Fibroblast of lung (primary cell): ENCODE measurements around the gene PRLR. TPM values are rescaled to one million over a fixed set of nuclear protein-coding genes. Genes with fewer than 3 reads are reported as not detected.

Experiments used
- DNase-seq, 2 donors: peaks; one replicate each; pipeline versions ENCODE4 v3.0.0 to v3.0.0-alpha.2; 2010; ENCODE audit warnings: low read depth in 2 of 2
- H2AFZ ChIP-seq: 2 replicates; pipeline ENCODE4 v1.5.1; 2012; ENCODE audit warnings: low read length, control low read depth, inconsistent platforms
- H3K27ac ChIP-seq: 2 replicates; pipeline ENCODE4 v1.5.1; 2011; ENCODE audit warnings: low read length, control low read depth; ENCODE audit not compliant: insufficient read depth
- H3K27me3 ChIP-seq: 2 replicates; pipeline ENCODE4 v1.5.1; 2011; ENCODE audit warnings: mild to moderate bottlenecking, low read length; ENCODE audit not compliant: control insufficient read depth, insufficient read depth
- H3K36me3 ChIP-seq: 2 replicates; pipeline ENCODE4 v1.5.1; 2011; ENCODE audit warnings: low read length; ENCODE audit not compliant: control insufficient read depth, insufficient read depth
- H3K4me1 ChIP-seq: 2 replicates; pipeline ENCODE4 v1.5.1; 2011; ENCODE audit warnings: low read length; ENCODE audit not compliant: control insufficient read depth, insufficient read depth; ENCODE audit errors: extremely low read depth
- H3K4me2 ChIP-seq: 2 replicates; pipeline ENCODE4 v1.5.1; 2011; ENCODE audit warnings: low read length, control low read depth; ENCODE audit not compliant: insufficient read depth; ENCODE audit errors: extremely low read depth
- H3K4me3 ChIP-seq, 4 experiments: fragments of 200-600 bp in 1 of 4; sonication (generic) in 1 of 4; replicated peaks in 1 of 4; 2 replicates each; pipeline ENCODE4 v1.5.1; 2011 to 2016; ENCODE audit warnings: low read length in 4 of 4, low read depth in 3 of 4, mild to moderate bottlenecking in 3 of 4, control low read depth in 2 of 4, inconsistent platforms in 1 of 4, mixed read lengths in 1 of 4; ENCODE audit not compliant: insufficient read depth in 1 of 4; ENCODE audit errors: control extremely low read depth in 1 of 4
- H3K79me2 ChIP-seq: 2 replicates; pipeline ENCODE4 v1.5.1; 2012; ENCODE audit warnings: mild to moderate bottlenecking, low read length, inconsistent platforms; ENCODE audit not compliant: control insufficient read depth, insufficient read depth
- H3K9ac ChIP-seq: 2 replicates; pipeline ENCODE4 v1.5.1; 2011; ENCODE audit warnings: mild to moderate bottlenecking, low read length, control low read depth; ENCODE audit not compliant: insufficient read depth
- H3K9me3 ChIP-seq: 2 replicates; pipeline ENCODE4 v1.5.1; 2012; ENCODE audit warnings: low read depth, low read length; ENCODE audit not compliant: control insufficient read depth, insufficient read depth
- H4K20me1 ChIP-seq: 2 replicates; pipeline ENCODE4 v1.5.1; 2011; ENCODE audit warnings: low read length; ENCODE audit not compliant: control insufficient read depth, insufficient read depth; ENCODE audit errors: extremely low read depth
- EZH2 ChIP-seq: IDR thresholded peaks from 2 replicates; pipeline ENCODE4 v1.5.1; 2012; ENCODE audit warnings: low read length, control low read depth, mild to moderate bottlenecking; ENCODE audit errors: missing control alignments
- polyA plus RNA-seq, 2 donors: library from polyadenylated mRNA; depleted of rRNA in 1 of 2; stranded (reverse) in 1 of 2; unstranded in 1 of 2; fragments of >200 nt; gene quantifications; 2 replicates each; pipeline ENCODE4 v1.2.1, GENCODE V29; 2011 to 2012; ENCODE audit warnings: missing spikeins in 1 of 2
- total RNA-seq: library from RNA; depleted of rRNA; stranded (reverse); fragments of >200 nt; gene quantifications from 2 replicates; pipeline ENCODE4 v1.2.1, GENCODE V29; 2014
- TF ChIP-seq, protein P1 (sequence below), 2 donors: IDR thresholded peaks in 1 of 2; conservative IDR thresholded peaks in 1 of 2; 1 replicate in 1 of 2; 2 replicates in 1 of 2; pipeline ENCODE4 v1.5.1; 2011 to 2012; ENCODE audit warnings: low read length in 2 of 2, control low read depth in 1 of 2, inconsistent platforms in 1 of 2, low read depth in 1 of 2, mild to moderate bottlenecking in 1 of 2

The PRLR gene
- total and polyA plus RNA-seq, 2 donors (not counting 1 experiment from before 2014, with no cell fraction given): 0.33 to 0.41 TPM

DNA sequence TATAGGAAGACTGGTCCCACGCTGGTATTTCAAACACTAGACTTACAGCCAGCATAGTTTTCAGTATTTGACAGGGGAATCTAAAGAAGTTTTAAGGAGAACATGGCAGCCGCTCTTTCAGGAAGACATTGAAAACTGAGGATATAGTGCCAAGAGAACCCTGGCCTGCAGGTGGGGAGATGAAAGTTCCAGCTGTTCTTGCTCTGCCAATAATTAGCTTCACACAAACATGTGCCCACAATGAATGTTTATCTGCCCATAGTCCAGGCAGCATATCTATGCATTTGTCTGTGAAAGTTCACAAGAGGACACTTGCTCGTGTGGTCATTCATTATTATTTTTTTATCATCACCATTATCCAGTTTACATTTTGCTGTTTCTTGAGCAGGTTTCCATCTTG lies 134.9 kb downstream of the PRLR start:
- Histone ChIP-seq H3K27ac (no peak overlapping the region), H3K36me3 (no peaks in the 10 kb centered on the region), H3K27me3 (no peaks in the 10 kb centered on the region), H3K4me2 (no peak overlapping the region), H2AFZ (no peak overlapping the region), H3K9me3 (no peaks in the 10 kb centered on the region), H3K4me1 (no peaks in the 10 kb centered on the region), H3K79me2 (no peaks in the 10 kb centered on the region), H3K9ac (no peak overlapping the region), H4K20me1 (no peaks in the 10 kb centered on the region), H3K4me3 (no peak overlapping the region)
- no peak for DNase-seq
- TF ChIP-seq, protein P1, sequence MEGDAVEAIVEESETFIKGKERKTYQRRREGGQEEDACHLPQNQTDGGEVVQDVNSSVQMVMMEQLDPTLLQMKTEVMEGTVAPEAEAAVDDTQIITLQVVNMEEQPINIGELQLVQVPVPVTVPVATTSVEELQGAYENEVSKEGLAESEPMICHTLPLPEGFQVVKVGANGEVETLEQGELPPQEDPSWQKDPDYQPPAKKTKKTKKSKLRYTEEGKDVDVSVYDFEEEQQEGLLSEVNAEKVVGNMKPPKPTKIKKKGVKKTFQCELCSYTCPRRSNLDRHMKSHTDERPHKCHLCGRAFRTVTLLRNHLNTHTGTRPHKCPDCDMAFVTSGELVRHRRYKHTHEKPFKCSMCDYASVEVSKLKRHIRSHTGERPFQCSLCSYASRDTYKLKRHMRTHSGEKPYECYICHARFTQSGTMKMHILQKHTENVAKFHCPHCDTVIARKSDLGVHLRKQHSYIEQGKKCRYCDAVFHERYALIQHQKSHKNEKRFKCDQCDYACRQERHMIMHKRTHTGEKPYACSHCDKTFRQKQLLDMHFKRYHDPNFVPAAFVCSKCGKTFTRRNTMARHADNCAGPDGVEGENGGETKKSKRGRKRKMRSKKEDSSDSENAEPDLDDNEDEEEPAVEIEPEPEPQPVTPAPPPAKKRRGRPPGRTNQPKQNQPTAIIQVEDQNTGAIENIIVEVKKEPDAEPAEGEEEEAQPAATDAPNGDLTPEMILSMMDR (conservative IDR thresholded peaks at IDR 0.05 in 1 of 2, IDR thresholded peaks at IDR 0.05 in 1 of 2; ENCODE audit: low read depth in 1 of 2, low read length in 2 of 2): no peak
- no peak for TF ChIP-seq EZH2

DNA sequence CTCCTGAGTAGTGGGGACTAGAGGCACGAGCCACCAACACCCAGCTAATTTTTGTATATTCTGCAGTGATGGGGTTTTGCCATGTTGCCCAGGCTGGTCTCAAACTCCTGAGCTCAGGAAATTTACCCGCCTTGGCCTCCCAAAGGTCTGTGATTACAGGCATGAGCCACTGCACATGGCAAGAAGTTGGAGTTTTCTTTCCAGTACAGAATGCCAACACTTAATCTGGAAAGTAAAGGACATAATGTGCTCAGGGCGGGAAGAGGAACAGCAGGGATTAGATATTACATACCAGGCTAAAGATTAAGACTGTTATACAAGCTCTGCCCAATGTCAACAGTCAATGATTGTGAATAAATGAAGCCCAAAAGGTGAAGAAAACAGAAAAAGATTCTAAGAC lies 135.3 kb downstream of the PRLR start:
- Histone ChIP-seq H3K36me3 (no peaks in the 10 kb centered on the region), H3K79me2 (no peaks in the 10 kb centered on the region), H3K4me3 (no peak overlapping the region), H3K4me2 (no peak overlapping the region), H4K20me1 (no peaks in the 10 kb centered on the region), H3K4me1 (no peaks in the 10 kb centered on the region), H3K27me3 (no peaks in the 10 kb centered on the region), H3K27ac (no peak overlapping the region), H3K9ac (no peak overlapping the region), H2AFZ (no peak overlapping the region), H3K9me3 (no peaks in the 10 kb centered on the region)
- DNase-seq: no peak
- TF ChIP-seq, protein P1 (conservative IDR thresholded peaks at IDR 0.05 in 1 of 2, IDR thresholded peaks at IDR 0.05 in 1 of 2; ENCODE audit: low read depth in 1 of 2, low read length in 2 of 2): no peak
- no peak for TF ChIP-seq EZH2

DNA sequence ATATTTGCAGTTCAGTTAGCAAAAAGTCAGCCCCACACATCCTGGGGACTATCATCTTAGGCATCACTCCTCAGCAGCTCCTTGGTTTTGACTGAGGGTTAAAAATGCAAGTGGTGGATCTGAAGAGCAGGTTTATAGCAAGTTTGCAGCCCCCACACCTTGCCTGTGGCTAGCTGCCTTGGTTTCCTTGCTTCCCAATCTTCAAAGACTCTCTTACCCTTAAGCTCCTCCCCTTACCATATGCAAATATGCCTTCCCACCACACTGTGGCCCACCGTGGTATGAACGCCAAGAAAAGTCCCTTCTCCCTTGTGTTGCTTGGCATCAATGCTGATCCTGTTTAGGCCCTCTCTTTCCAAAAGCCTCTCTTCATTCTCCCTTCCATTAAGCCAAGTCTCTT lies 137.6 kb downstream of the PRLR start:
- DNase-seq: no peak
- Histone ChIP-seq H3K9ac (no peak overlapping the region), H3K4me1 (no peaks in the 10 kb centered on the region), H3K27ac (no peak overlapping the region), H4K20me1 (no peaks in the 10 kb centered on the region), H2AFZ (no peak overlapping the region), H3K36me3 (no peaks in the 10 kb centered on the region), H3K27me3 (peaks cover 3% of the 10 kb centered on the region), H3K79me2 (no peaks in the 10 kb centered on the region), H3K4me2 (no peak overlapping the region), H3K4me3 (no peak overlapping the region), H3K9me3 (no peaks in the 10 kb centered on the region)
- TF ChIP-seq EZH2: no peak
- TF ChIP-seq, protein P1 (conservative IDR thresholded peaks at IDR 0.05 in 1 of 2, IDR thresholded peaks at IDR 0.05 in 1 of 2; ENCODE audit: low read depth in 1 of 2, low read length in 2 of 2): no peak
